HG02884 (cell line): Measurements from ENCODE around the gene C1orf167.

Experiments
- ATAC-seq: cut with Tn5 transposase; IDR thresholded peaks from one replicate; pipeline ENCODE4 v1.9.1; 2021; ENCODE audit warnings: mild to moderate bottlenecking, moderate library complexity; ENCODE audit not compliant: unreplicated experiment

C1orf167 gene

GRCh38 chr1:11759791-11760190 lies 2.2 kb upstream of the C1orf167 start:
- ATAC-seq = no peak

- ATAC-seq = no peak
Observed at GRCh38 chr1:11761285-11761684, 708 bp upstream of the C1orf167 start.

- no peak for ATAC-seq
Observed at GRCh38 chr1:11764115-11764514, 2.1 kb downstream of the C1orf167 start.

- no peak for ATAC-seq
Observed at GRCh38 chr1:11764519-11764918, 2.5 kb downstream of the C1orf167 start.

- no peak for ATAC-seq
Observed at GRCh38 chr1:11765661-11766428, 3.9 kb downstream of the C1orf167 start.

GRCh38 chr1:11766429-11766776 lies 4.4 kb downstream of the C1orf167 start:
- no peak for ATAC-seq

- ATAC-seq = no peak
Observed at GRCh38 chr1:11767922-11768704, 6.1 kb downstream of the C1orf167 start.

GRCh38 chr1:11768821-11769220 lies 6.8 kb downstream of the C1orf167 start:
- ATAC-seq = no peak

- no peak for ATAC-seq
Observed at GRCh38 chr1:11769274-11769673, 7.3 kb downstream of the C1orf167 start.

GRCh38 chr1:11770011-11770410 lies 8.0 kb downstream of the C1orf167 start:
- no peak for ATAC-seq

GRCh38 chr1:11771481-11772043 lies 9.6 kb downstream of the C1orf167 start:
- no peak for ATAC-seq

- no peak for ATAC-seq
Observed at GRCh38 chr1:11772458-11772857, 10.5 kb downstream of the C1orf167 start.

GRCh38 chr1:11774753-11775152 lies 12.8 kb downstream of the C1orf167 start:
- no peak for ATAC-seq

- ATAC-seq = no peak
Observed at GRCh38 chr1:11777658-11778322, 15.8 kb downstream of the C1orf167 start.

GRCh38 chr1:11778336-11778735 lies 16.3 kb downstream of the C1orf167 start:
- no peak for ATAC-seq

GRCh38 chr1:11778844-11779623 lies 17.0 kb downstream of the C1orf167 start:
- no peak for ATAC-seq

- no peak for ATAC-seq
Observed at GRCh38 chr1:11779715-11780379, 17.9 kb downstream of the C1orf167 start.

- ATAC-seq = no peak
Observed at GRCh38 chr1:11780380-11781147, 18.6 kb downstream of the C1orf167 start.

GRCh38 chr1:11781297-11781696 lies 19.3 kb downstream of the C1orf167 start:
- ATAC-seq = no peak
